HPDE6-E6E7 (cell line): ENCODE data around the gene CRB1.

ENCODE experiments used
- DNase-seq: peaks from one replicate; pipeline ENCODE4 v3.0.0; 2011; ENCODE audit warnings: missing footprints; ENCODE audit errors: extremely low spot score

The CRB1 gene

DNA sequence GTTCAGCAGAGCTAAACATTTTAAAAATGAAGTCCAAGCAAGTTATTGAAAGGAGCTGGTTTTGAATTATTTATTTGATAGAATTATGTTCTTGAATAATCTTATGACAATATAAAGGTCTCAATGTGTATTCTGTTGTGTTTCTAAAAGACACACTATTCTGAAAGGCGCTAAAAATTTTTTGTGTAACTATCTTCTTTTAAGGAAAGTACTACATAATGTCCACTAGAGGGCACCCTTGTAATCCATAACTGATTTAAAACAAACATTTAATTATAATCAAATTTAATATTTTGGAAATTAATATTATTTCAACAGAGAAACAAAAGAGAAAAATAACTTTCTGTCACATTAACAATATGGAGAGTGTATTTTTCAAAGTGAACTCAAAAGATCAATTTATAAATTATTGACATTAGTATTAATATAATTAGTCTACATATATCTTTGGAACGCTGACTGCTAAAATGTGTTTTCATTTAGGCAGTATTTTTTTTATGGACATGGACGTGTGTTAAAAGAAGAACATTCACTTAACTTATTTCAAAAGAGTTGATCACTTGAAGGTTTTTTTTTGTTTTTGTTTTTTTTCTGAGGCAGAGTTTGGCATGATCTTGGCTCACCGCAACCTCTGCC is 258.8 kb downstream of the CRB1 start:
- no peak for DNase-seq
